Activated CD4-positive, alpha-beta T cell treated with anti-CD3 and anti-CD28 coated beads, Interleukin-10, Interleukin-2, amounts not matched to agents 100 ng/mL and 50 ng/mL, durations not matched to agents 16 hours and 8 hours (primary cell): ENCODE data around the gene ANTXR1.
"Not testable (repeated sequence)": the region's sequence is repeated elsewhere in the genome, so short reads cannot be mapped to it uniquely, and the experiment has no call there.

ENCODE experiments used
- DNase-seq: peaks from one replicate; pipeline ENCODE4 v3.0.0-alpha.2; 2020

The ANTXR1 gene

GRCh38 chr2:69244882-69245281 lies 231.9 kb downstream of the ANTXR1 start:
- no peak for DNase-seq

- no peak for DNase-seq
Observed at GRCh38 chr2:69247583-69247982, 234.6 kb downstream of the ANTXR1 start.

- no peak for DNase-seq
Observed at GRCh38 chr2:69248232-69248631, 235.3 kb downstream of the ANTXR1 start.

GRCh38 chr2:69250981-69251380 lies 238.0 kb downstream of the ANTXR1 start:
- DNase-seq, result no peak

GRCh38 chr2:69251943-69252342 lies 239.0 kb downstream of the ANTXR1 start:
- no peak for DNase-seq

- DNase-seq, result no peak
Observed at GRCh38 chr2:69253112-69253511, 240.1 kb downstream of the ANTXR1 start.

GRCh38 chr2:69253611-69254301 lies 240.8 kb downstream of the ANTXR1 start:
- no peak for DNase-seq

- DNase-seq, result no peak
Observed at GRCh38 chr2:69255760-69256159, 242.8 kb downstream of the ANTXR1 start.

GRCh38 chr2:69259994-69260591 lies 247.1 kb downstream of the ANTXR1 start:
- not testable (repeated sequence) for DNase-seq

- DNase-seq, result no peak
Observed at GRCh38 chr2:69260666-69261065, 247.7 kb downstream of the ANTXR1 start.

GRCh38 chr2:69269330-69269729 lies 256.4 kb downstream of the ANTXR1 start:
- no peak for DNase-seq

- no peak for DNase-seq
Observed at GRCh38 chr2:69271831-69272257, 258.9 kb downstream of the ANTXR1 start.

- no peak for DNase-seq
Observed at GRCh38 chr2:69272803-69273471, 260.0 kb downstream of the ANTXR1 start.

GRCh38 chr2:69275490-69275889 lies 262.5 kb downstream of the ANTXR1 start:
- DNase-seq, result no peak

GRCh38 chr2:69278366-69278765 lies 265.4 kb downstream of the ANTXR1 start:
- no peak for DNase-seq

GRCh38 chr2:69279211-69279610 lies 266.2 kb downstream of the ANTXR1 start:
- DNase-seq, result no peak

GRCh38 chr2:69279931-69280681 lies 267.1 kb downstream of the ANTXR1 start:
- DNase-seq, result no peak

GRCh38 chr2:69280796-69281412 lies 267.9 kb downstream of the ANTXR1 start:
- DNase-seq, result no peak

GRCh38 chr2:69285379-69285894 lies 272.5 kb downstream of the ANTXR1 start:
- DNase-seq, result no peak

- DNase-seq, result no peak
Observed at GRCh38 chr2:69287544-69287943, 274.6 kb downstream of the ANTXR1 start.

- no peak for DNase-seq
Observed at GRCh38 chr2:69288429-69288828, 275.4 kb downstream of the ANTXR1 start.

GRCh38 chr2:69291004-69291650 lies 278.1 kb downstream of the ANTXR1 start:
- DNase-seq, result no peak
